Measurements from ENCODE around the gene PHC3. TPM values are rescaled to one million over a fixed set of nuclear protein-coding genes. Genes with fewer than 3 reads are reported as not detected.

PHC3 gene
- total and polyA plus RNA-seq, 2 of the 13 experiments (the other 11 are each of a cell fraction or from before 2014, with no cell fraction given): 24.1 to 49.0 TPM

- TF ChIP-seq ZNF337 (CRISPR knock-in tag; IDR thresholded peaks at IDR 0.05; ENCODE audit: borderline replicate concordance, low read depth) (no peak), RAD51 (IDR thresholded peaks at IDR 0.05; ENCODE audit: borderline replicate concordance) (no peak), MATR3 (CRISPR knock-in tag; IDR thresholded peaks at IDR 0.05) (no peak), ZNF614 (CRISPR knock-in tag; IDR thresholded peaks at IDR 0.05; ENCODE audit: borderline replicate concordance) (0 out of 2 replicates have a peak, but pooled peaks have one; percentile 36), NR2F1 (CRISPR knock-in tag; IDR thresholded peaks at IDR 0.05) (no peak), ESRRA (CRISPR knock-in tag; IDR thresholded peaks at IDR 0.05; ENCODE audit: low read depth) (peak; percentile 22; the same call in 1 of the 2 replicates), ZSCAN21 (CRISPR knock-in tag; IDR thresholded peaks at IDR 0.05; ENCODE audit: borderline replicate concordance) (no peak), KMT2B (CRISPR knock-in tag; IDR thresholded peaks at IDR 0.05) (no peak), SOX13 (IDR thresholded peaks at IDR 0.05) (no peak), SOX13 (CRISPR knock-in tag; conservative IDR thresholded peaks at IDR 0.05 in 1 of 2, IDR thresholded peaks at IDR 0.05 in 1 of 2) (peak in 1 of 2 experiments; percentile 67; a peak in 1 of 4 replicates), HOXA3 (CRISPR knock-in tag; IDR thresholded peaks at IDR 0.05) (no peak), ZNF232 (CRISPR knock-in tag; IDR thresholded peaks at IDR 0.05; ENCODE audit: borderline replicate concordance) (no peak), TBX3 (IDR thresholded peaks at IDR 0.05; ENCODE audit: borderline replicate concordance) (peak; percentile 54; the same call in 1 of the 2 replicates), TOE1 (CRISPR knock-in tag; IDR thresholded peaks at IDR 0.05) (no peak), ZNF547 (CRISPR knock-in tag; IDR thresholded peaks at IDR 0.05) (no peak), ZNF879 (CRISPR knock-in tag; IDR thresholded peaks at IDR 0.05) (no peak), HMG20A (CRISPR knock-in tag; IDR thresholded peaks at IDR 0.05; ENCODE audit: borderline replicate concordance) (peak; percentile 74; the same call in 1 of the 2 replicates), MBD4 (IDR thresholded peaks at IDR 0.05; ENCODE audit: borderline replicate concordance, low read length) (no peak), NCOR1 (IDR thresholded peaks at IDR 0.05; ENCODE audit: borderline replicate concordance, low read length) (peak; percentile 69; the same call in 1 of the 2 replicates), ZSCAN12 (CRISPR knock-in tag; IDR thresholded peaks at IDR 0.05) (no peak), ZNF292 (CRISPR knock-in tag; IDR thresholded peaks at IDR 0.05; ENCODE audit: borderline replicate concordance, low read depth) (peak; percentile 51; the same call in 1 of the 2 replicates), ZMYM3 (CRISPR knock-in tag; IDR thresholded peaks at IDR 0.05) (peak; percentile 89), TMF1 (CRISPR knock-in tag; IDR thresholded peaks at IDR 0.05; ENCODE audit: low read depth) (no peak), DR1 (CRISPR knock-in tag; IDR thresholded peaks at IDR 0.05) (no peak), ZNF10 (CRISPR knock-in tag; IDR thresholded peaks at IDR 0.05; ENCODE audit: borderline replicate concordance, low read depth) (no peak), MYNN (CRISPR knock-in tag; IDR thresholded peaks at IDR 0.05; ENCODE audit: low read depth) (no peak)
- TF ChIP-seq, protein P1, sequence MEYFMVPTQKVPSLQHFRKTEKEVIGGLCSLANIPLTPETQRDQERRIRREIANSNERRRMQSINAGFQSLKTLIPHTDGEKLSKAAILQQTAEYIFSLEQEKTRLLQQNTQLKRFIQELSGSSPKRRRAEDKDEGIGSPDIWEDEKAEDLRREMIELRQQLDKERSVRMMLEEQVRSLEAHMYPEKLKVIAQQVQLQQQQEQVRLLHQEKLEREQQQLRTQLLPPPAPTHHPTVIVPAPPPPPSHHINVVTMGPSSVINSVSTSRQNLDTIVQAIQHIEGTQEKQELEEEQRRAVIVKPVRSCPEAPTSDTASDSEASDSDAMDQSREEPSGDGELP (IDR thresholded peaks at IDR 0.05; ENCODE audit: borderline replicate concordance, low read depth): no peak; the same call in 1 of the 2 replicates
- TF ChIP-seq, protein P2, sequence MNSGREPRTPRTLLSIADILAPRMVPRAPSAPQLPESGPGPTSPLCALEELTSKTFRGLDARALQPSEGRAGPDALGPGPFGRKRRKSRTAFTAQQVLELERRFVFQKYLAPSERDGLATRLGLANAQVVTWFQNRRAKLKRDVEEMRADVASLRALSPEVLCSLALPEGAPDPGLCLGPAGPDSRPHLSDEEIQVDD (CRISPR knock-in tag; IDR thresholded peaks at IDR 0.05; ENCODE audit: borderline replicate concordance): no peak
- TF ChIP-seq, protein P3, sequence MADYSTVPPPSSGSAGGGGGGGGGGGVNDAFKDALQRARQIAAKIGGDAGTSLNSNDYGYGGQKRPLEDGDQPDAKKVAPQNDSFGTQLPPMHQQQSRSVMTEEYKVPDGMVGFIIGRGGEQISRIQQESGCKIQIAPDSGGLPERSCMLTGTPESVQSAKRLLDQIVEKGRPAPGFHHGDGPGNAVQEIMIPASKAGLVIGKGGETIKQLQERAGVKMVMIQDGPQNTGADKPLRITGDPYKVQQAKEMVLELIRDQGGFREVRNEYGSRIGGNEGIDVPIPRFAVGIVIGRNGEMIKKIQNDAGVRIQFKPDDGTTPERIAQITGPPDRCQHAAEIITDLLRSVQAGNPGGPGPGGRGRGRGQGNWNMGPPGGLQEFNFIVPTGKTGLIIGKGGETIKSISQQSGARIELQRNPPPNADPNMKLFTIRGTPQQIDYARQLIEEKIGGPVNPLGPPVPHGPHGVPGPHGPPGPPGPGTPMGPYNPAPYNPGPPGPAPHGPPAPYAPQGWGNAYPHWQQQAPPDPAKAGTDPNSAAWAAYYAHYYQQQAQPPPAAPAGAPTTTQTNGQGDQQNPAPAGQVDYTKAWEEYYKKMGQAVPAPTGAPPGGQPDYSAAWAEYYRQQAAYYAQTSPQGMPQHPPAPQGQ (CRISPR knock-in tag; IDR thresholded peaks at IDR 0.05; ENCODE audit: borderline replicate concordance): no peak
Observed at GRCh38 chr3:170076715-170077238, 104.8 kb downstream of the PHC3 start (continued).
